GM21825 (cell line): ENCODE data around the gene HERPUD2.
"Not testable (repeated sequence)": the region's sequence is repeated elsewhere in the genome, so short reads cannot be mapped to it uniquely, and the experiment has no call there.

Experiments
- ATAC-seq: cut with Tn5 transposase; IDR thresholded peaks from one replicate; pipeline ENCODE4 v1.9.1; 2021; ENCODE audit warnings: mild to moderate bottlenecking, moderate library complexity; ENCODE audit not compliant: unreplicated experiment

HERPUD2 gene

DNA sequence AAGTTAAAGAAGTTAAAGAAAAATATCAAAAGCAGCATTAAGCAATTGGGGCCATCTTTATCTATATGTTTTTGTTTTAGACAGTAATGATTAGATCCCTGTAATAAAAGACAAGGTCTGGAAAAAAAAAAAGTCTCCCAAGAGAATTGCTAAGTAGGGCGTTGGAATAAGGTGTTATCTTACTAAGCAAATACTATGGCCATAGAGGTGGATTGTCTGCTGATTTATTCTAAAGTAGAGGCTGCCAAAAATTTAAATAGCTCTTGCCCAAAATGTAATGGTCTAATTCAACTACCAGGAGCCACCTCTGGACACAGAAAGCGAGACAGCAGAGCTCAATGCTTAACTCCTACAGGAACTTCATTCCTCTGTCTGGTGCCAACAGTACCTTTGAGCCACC, 71.6 kb downstream of the HERPUD2 start:
- ATAC-seq, result no peak

DNA sequence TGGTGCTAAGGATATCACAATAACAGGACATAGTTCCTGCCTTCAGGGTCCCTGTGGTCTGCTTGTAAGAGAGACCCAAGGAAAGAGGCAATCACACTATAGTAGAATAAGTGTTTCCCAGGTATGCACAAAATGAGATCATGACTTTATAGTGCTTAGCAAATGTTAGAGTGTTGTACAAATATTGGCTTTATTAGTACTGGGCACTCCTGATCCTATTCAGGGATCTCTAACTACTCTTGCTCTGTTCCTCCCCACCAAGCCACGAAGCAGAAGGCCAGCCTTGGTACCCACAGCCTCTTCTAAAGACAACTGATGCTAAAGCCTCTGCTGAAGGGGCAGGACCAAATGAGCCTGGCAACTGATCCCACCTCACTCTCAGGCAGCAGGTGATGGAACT, 75.1 kb downstream of the HERPUD2 start:
- no peak for ATAC-seq

DNA sequence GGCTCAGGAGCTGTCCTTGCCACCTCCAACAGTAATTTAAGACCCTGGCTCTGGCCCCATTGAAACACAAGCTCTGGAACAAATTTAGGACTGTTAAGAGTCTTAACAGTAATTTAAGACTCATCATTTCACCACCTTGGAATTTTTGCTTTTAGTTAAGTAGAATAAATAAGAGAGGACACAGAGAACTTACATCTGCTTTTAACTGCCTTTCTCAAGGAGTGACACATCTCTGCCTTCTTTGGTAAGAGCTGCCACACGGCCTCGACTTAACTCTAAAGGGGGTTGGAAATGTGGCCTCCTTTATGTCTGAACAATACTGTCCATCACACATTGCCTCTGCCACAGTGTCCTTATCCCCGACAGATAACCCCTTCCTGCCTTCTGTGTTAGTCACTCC, 77.9 kb downstream of the HERPUD2 start:
- no peak for ATAC-seq

DNA sequence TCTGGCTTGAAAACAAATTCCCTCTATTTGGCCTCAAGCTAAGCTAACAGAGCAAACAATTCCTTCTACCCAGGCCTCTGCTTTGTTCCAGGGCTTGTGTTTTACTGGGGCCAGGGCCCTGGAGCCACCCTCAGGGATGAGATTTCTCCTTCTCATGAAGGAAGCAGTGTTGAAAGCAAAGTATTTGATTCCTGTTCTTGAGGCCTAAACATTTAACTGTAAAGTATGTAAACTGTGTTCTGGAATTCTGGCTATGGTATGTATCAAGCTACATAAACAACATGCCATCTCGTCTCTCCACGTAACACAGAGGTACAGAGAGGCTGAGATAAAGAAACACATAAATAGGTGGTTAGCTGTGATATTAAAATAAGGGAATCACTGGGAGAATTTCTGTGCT, 81.8 kb downstream of the HERPUD2 start:
- no peak for ATAC-seq

DNA sequence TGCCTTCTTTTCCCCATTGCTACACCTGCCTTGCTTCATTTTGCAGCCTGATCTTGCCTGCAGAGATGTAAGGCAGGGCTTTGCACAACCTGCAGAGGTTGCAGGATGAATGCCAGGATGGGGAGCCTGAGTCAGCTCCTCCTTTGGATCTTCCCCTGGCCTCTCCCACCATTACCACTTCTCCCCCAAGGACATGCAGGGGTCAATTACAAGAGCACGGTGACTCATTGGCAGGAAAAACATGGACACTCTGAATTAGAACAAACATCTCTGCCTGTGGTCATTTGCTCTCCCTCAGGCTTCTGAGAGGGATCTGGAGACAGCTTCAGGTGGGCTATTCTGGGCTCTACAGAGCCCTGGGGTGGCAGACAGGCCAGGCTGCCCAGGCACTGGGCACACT, 89.2 kb downstream of the HERPUD2 start:
- ATAC-seq, result no peak

DNA sequence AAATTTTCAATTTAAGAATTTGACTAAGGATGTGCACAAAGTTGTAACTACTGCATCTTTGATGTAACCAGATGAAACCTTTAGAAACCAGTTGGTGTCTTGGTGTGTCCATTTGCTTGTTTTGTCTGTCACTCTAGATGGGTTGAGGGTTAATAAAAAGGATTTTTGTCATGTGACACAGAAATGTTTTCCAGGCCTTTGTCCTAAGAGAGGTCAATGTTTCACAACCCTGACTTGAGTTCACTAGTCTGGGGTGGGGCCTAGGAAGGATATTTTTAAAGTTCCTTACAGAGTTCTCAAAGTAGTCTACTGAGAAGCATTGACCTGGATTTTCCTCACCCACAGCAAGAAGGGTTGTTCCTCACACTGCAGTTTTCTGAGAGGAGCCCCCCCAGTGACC, 90.3 kb downstream of the HERPUD2 start:
- ATAC-seq, result no peak

DNA sequence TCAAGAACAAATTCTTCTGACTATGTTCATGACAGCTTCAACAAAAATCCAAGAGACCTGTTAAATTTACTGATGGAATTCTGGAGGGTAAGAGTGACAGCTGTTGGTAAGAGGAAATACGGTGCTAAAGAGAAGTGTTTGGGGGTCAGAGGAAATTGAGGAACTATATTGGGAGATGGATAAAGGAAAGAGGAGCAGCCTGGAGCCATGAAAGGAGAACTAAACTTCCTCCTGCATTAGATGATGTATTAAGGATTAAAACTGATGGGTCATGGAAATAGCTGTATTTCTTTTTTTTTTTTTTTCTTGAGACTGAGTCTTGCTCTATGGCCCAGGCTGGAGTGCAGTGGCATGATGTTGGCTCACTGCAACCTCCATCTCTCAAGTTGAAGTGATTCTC, 95.3 kb downstream of the HERPUD2 start:
- ATAC-seq, result no peak

DNA sequence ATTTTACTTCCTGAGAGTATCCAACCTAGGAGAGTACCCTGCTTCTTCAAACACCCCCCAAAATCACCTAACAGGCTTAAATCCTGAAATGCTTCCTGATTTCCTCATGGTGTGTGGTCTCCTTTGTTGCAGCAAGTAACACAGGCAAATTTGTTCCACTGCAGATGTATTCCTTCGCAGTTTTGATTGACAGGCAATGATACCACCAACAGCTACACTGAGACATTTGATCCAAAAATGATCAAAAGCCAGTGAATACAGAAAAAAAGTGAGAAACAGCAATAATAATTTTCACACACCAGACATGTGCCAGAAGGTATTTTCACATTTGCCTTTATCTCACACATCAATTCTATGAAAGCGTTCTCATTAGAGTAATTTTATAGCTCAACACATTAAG, 95.9 kb downstream of the HERPUD2 start:
- ATAC-seq, result no peak

DNA sequence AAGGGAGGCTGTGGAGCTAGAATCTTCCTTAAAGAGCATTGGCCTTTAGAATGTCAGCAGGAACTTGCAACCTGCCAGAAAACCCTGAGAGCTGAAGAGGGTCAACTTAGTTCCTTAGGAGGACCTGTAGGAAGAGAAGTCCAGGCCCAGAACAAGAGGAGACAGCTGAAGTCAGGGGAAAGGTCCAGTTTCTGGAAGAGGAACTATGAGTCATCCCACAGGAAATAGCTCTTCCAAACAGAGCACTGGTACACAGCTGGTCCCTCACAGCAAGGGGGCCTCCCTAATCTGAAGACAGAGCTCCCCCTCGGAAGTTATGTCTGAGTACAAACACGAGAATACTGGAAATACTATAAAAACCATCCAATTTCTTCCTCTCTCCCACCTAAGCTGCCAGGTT, 98.9 kb downstream of the HERPUD2 start:
- ATAC-seq, result no peak

DNA sequence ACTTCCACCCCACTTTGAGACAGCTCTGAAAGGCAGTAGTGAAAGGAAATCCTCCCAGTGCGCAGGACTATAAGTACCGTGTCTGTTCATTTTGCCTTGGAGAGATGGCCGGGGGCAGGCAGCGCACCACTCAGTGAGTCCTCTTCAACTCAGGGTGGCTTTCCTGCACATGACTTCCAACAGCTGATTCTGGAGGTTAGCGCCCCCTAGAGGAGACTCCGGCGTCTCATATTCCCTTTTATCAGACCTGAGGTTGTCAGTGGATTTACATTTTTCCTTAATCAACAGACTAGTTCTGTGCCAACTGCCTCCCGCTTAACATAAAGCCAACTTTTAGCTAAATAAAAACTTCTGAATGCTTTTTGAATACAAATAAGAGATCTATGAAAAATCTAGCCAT, 101.0 kb downstream of the HERPUD2 start:
- ATAC-seq, result no peak

DNA sequence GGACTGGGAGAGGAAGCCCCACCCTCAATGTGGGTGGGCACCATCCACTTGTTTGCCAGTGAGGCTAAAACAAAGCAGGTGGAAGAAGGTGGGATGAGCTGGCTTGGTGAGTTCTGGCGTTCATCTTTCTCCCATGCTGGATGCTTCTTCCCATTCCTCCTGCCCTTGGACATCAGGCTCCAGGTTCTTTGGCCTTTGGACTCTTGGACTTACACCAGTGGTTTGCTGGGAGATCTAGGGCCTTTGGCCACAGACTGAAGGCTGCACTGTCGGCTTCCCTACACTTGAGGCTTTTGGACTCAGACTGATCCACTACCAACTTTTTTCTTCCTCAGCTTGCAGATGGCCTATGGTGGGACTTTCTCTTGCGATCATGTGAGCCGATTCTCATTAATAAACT, 106.3 kb downstream of the HERPUD2 start:
- no peak for ATAC-seq

DNA sequence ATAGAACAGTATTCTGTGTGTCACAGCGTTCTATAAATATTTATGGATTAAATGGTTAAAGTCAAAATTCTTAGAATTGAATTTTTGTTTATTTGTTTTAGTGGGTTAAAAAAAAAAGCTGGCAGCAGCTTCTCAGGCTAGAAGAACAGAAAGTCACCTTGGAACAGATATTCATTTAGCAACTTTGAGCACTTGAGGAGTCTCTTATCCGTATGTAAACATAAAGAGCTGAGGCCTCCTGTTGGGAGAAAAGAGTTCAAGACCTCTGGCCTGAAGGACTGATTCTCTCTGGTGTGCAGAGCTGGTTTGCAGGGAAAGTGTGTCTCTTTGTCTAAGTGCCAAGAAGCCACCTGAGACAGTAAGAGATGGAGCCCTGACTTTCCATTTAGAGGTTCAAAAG, 109.9 kb downstream of the HERPUD2 start:
- no peak for ATAC-seq

DNA sequence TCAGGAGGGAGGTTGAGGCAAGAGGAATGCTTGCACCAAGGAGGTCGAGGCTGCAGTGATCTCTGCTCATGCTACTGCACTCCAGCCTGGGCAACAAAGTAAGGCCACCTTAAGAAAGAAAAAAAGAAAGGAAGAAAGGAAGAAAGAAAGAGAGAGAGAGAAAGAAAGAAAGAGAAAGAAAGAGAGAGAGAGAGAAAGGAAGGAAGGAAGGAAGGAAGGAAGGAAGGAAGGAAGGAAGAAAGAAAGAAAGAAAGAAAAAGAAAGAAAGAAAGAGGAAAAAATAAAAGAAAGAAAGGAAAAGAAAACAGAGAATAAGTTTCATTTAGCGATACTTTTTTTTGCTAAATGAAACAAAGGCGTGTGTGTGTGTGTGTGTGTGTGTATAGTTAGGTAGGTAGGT, 110.4 kb downstream of the HERPUD2 start:
- ATAC-seq, result not testable (repeated sequence)
